HG02938 (cell line): ENCODE results near the gene TBATA.

Experiments used
- ATAC-seq: cut with Tn5 transposase; IDR thresholded peaks from one replicate; pipeline ENCODE4 v1.9.1; 2021; ENCODE audit warnings: mild to moderate bottlenecking, moderate library complexity; ENCODE audit not compliant: unreplicated experiment

The TBATA gene

DNA sequence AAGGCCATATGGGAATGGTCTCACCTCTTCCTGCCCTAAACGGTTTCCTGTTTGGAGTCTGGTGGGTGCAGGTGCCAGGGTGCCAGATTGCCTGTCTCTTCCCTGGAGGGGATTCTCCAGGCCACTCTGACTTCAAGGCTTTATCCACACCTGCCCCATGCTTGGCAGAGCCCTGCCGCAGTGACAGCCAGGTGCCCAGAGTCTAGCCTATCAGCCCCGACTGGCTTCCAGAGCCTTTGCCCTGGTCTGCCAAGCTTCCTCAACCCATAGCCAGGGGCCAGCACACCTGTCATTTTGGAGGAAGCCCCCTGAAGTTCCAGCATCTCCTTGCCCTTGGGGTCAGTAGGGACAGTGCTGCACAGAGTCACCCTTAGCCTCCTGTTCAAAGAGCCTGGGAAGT lies 21.6 kb downstream of the TBATA start:
- no peak for ATAC-seq

DNA sequence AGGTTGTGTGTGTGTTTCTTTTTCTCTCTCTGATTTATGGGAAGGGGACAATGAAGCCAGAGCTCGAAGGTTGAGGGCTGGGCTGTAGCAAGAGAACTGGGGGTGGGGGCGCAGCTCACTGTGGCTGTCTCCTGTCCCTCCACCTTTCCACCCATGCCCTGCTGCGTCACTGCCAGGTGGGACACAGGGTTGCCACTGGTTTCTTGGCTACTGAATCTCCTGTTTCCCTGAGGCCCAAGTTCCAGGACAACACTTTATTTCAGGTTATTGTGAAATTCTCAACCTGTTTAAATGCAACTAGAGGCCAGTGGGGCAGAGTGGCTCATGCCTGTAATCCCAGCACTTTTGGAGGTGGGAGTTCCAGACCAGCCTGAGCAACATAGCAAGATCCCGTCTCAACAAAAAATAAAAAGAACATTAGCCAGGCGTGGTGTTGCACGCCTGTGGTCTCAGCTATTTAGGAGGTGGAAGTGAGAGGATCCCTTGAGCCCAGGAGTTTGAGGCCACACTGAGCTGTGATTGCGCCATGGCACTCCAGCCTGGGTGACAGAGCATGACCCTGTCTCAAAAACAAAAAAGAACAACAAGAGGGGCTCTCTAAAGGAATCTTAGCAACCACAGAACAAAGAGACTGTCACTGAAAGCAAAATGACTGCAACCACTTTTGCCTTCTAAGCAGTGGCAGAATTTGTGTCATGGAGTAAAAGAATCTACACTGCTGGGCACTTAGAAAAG lies 22.6 kb downstream of the TBATA start:
- no peak for ATAC-seq

DNA sequence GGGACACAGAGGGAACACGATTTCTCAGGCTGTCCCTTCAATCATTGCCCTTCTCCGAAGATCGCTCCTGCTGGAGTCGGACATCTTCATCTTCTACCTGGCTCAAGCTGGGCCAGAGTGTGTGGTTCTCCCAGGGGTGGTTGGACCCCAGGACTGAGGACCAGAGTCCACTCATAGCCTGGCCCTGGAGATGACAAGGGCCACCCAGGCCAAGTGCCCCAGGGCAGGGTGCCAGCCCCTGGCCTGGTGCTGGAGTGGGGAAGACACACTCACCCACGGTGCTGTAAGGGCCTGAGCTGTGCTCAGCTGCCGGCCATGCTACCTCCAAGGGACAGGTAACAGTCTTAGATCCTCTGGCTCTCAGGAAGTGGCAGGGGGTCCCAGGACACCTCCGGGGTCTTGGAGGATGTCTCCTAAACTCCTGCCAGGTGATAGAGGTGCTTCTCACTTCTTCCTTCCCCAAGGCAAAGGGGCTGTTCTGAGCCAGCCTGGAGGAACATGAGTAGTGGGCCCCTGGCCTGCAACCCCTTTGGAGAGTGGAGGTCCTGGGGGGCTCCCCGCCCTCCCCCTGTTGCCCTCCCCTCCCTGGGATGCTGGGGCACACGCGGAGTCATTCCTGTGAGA lies 23.3 kb downstream of the TBATA start:
- no peak for ATAC-seq

DNA sequence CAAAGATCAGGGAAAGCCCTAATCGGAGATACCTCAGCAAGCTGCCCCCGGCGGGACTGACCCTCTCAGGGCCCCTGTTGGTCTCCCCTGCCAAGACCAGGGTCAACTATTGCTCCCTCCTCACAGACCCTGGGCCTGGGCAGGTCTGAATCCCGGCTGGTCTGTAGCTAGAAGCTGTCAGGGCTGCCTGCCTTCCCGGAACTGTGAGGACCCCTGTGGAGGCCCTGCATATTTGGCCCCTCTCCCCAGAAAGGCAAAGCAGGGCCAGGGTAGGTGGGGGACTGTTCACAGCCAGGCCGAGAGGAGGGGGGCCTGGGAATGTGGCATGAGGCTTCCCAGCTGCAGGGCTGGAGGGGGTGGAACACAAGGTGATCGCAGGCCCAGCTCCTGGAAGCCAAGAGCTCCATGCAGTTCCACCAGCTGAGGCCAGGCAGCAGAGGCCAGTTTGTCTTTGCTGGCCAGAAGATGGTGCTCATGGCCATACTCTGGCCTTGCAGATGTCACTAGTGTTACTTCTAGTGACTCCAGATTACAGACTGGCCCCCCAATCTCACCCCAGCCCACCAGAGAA lies 24.1 kb downstream of the TBATA start:
- ATAC-seq = no peak

DNA sequence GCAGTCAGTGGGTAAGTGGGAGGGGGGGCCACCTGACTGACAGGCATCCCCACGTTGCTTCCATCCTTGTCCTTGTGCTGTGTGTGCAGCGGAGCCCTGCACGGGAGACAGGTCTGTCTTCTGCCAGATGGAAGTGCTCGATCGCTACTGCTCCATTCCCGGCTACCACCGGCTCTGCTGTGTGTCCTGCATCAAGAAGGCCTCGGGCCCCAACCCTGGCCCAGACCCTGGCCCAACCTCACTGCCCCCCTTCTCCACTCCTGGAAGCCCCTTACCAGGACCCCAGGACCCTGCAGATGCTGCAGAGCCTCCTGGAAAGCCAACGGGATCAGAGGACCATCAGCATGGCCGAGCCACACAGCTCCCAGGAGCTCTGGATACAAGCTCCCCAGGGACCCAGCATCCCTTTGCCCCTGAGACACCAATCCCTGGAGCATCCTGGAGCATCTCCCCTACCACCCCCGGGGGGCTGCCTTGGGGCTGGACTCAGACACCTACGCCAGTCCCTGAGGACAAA lies 24.8 kb downstream of the TBATA start:
- no peak for ATAC-seq

DNA sequence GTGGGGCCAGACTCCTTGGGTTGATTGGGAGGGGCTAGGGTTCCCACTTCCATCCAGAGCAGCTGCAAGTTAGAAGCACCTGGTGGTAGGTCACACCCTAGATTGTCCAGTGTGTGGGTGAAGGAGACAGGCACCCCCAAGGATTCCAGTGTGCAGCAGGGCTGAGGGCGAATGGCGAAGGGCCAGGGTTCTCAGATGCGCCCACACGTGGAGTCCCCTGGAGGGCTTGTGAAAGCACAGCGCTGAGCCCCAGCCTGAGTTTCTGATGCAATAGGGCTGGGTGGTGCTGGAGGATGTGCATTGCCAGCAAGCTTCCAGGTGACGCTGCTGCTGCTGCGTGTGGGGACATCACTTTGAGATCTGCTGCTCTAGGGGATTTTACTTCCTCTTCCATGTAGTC lies 25.4 kb downstream of the TBATA start:
- ATAC-seq = no peak

DNA sequence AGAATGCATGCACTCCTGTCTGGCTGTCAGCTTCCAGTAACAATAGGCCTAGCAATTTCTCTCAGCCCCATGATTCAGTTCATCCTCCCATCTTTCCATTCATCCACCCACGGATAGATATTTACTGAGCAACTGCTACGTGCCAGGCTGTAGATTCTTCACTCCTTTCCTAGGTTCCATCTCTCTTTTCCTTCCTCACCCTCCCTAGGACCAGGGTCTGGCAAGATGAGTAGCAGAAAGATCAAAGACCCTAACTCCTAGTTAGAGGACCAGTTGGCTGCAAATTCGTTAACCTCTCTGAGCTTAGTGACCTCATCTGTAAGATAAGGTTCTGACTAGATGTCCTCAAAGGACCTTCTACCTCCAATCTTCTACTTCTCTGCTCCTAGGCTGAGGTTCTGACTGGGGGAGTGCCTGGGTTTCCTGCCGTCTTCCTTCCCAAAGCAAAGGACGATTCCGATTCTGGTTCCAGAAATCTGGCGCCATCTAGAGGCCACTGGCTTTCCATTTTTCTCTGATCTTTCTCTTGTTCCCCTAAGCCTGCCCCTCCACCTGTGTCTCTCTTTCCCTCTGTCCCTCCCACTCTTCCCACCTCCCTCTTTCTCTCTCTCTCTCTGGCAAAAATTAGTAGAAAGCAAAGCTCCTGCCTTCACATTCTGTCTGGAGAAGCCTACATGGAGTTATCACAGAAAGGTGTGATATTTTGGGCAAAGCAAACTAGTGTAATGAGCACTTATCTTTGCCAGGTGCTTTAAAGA lies 26.2 kb downstream of the TBATA start:
- ATAC-seq = no peak

DNA sequence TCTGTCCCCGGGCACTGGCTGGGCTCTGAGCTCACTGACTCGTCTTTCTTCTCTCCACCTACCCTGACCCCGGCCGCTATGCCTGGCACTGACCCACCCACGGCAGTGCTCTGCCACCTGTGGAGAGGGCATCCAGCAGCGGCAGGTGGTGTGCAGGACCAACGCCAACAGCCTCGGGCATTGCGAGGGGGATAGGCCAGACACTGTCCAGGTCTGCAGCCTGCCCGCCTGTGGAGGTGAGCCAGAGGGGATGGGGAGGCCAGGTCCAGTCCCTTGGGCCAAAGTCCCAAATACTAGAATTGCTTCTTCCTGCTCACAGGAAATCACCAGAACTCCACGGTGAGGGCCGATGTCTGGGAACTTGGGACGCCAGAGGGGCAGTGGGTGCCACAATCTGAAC lies 27.3 kb downstream of the TBATA start:
- no peak for ATAC-seq

DNA sequence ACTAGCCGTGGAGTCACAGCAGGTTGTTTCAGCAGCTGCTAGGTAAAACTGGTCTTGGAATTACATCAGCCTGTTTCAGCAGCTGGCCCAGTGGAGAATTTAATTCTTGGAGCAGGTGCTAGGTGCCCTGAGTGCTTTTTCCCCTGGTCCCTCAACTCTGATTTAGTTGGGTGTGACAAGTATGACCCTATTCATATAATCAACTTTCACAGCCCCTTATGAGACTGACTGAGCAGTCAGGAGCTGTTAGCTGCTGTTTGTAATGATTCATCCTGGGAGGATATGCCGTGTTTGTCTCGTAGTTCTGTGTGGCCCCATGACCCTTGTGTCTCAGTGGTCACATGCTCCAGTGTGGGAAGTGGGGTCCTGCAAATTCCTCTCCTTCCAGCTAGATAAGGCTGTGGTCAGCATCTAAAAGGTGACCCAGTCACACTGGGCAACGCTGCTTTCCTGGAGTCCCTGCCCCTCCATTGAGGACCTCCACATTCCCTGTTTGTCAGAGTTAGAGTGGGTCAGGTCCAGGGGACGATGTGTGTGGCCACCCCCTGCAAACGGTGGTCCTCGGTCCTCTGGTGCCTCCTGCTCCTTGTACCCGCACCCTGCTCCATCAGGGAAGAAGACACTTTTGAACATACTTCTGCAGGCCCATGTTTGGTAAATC lies 28.3 kb downstream of the TBATA start:
- ATAC-seq = no peak

DNA sequence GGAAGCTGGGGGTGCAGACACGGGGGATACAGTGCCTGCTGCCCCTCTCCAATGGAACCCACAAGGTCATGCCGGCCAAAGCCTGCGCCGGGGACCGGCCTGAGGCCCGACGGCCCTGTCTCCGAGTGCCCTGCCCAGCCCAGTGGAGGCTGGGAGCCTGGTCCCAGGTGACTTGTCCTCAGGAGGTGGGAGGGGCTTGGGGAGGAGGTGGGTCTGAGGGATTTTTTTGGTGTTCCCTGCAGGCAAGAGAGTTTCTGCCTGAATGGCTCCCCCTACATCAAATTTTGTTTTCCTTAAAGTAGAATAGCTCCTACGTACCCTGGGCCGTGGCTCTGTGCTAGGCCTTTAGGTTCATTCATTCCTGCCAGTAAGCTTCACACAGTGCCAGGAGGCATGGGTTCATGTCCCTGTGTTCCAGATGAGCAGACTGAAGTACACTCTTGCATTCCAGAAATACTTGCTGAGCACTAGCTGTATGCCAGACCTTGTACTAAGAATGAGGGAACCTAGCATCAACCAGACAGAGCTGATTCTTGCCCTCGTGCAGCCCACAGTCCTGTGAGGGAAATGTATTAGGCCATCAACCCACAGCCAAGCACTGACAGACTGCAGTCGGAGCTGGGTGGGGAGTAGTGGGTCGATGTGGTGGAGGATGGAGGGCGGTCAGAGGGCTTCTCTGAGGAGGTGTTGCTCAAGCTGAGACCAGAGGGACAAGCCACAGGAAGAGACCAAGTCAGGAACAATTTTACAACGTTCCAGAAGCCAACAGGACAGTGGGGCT lies 31.1 kb downstream of the TBATA start:
- no peak for ATAC-seq

DNA sequence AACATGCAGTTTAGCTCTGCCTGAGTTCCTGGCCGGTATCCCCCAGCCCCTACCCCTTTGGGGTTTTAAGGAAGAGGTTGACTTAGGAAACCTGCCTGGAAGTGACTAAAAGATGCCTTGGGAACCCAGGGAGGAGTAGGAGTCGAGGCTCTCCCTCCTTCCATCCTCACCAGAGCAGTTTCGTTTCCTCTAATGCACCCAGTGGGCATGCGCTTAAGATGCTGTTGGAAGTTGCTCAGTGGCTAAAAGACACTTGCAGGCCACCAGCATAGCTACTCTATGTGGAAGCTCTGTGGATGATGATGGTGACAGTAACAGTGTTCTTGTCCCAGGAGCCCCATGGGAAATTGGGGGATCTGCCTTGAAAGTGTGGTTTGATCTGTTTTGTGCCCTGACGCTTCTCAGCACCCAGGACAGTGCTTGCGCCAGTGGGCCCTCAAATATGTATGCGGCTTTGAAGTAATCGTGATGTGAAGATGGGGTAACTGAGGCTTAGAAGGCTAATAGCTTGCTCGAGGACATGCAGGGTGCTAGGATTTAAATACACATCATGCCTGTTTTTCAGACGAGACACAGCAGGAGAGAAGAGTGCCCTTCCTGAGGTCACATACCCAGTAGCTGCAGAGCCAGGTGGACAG lies 32.0 kb downstream of the TBATA start:
- ATAC-seq = no peak

DNA sequence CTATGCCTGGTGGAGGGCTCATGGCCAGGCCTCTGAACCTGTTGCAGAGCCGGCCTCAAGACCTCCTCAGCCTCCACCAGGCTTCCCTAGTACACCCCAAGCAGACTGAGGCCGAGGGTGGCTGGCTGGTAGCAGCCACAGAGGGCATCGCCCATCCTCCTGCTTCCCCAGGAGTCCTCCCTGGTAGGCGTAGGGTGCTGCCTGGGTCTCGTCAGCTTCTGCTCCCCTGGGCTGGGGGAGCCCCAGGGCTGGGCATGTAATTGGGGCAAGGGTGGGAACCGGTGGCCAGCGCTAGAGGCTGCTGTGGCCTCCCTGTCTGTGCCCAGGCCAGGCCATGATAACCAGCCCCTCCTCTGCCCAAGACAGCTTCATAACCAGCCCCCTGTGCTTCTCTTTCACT lies 32.6 kb downstream of the TBATA start:
- no peak for ATAC-seq

DNA sequence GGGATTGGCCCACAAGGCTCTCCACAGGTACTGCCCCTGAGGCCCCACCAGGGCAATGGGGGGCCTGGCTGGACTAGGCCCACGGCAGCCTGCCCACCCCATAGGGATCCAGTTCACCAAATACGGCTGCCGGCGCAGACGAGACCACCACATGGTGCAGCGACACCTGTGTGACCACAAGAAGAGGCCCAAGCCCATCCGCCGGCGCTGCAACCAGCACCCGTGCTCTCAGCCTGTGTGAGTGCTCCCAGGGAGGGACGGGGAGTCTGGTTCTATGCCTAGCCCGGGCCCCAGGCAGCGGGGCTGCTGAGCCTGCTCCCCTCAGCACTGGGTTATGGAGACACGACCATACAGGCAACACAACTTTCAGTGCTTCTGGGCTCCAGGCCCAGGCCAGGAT lies 33.2 kb downstream of the TBATA start:
- ATAC-seq = no peak

DNA sequence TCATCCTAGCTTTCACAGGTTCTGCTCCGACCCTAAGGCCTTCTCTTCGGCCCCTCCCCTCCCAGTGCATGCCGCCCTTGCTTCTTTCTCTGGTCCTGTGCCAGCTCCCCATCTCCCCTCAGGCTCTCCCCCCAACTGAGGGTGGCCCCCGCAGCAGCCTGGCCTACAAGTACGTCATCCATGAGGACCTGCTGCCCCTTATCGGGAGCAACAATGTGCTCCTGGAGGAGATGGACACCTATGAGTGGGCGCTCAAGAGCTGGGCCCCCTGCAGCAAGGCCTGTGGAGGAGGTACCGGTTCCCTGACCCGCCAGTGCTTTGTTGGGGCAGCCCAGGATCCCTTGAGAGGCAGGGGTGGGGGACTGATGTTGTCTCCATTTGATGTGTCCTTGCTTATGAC lies 33.8 kb downstream of the TBATA start:
- ATAC-seq = no peak

DNA sequence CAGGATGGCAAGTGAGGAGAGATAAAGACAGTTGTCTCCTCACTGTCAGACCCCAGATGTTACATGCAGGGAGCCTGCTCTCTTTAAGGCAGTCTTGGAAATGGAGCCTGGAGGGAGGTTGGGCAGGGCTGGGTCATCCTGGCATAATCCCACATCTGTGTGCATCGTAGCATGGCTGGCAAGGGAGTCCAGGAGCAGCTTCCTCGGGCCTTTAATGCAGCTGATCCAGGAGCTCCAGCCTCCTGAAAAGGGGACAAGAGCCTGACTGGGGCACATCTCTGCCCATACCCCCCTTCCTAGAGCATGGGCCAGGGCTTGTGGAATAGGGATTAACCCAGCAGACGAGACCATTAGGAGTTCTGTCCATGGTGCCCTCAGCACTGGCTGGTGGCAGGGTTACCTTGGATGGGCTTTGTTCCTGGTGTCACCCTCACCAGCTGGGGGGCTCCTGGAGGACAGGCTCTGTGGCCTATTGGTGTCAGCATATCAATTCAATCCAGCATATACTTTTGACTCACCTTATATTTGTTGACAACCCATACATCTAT lies 34.9 kb downstream of the TBATA start:
- ATAC-seq = no peak

DNA sequence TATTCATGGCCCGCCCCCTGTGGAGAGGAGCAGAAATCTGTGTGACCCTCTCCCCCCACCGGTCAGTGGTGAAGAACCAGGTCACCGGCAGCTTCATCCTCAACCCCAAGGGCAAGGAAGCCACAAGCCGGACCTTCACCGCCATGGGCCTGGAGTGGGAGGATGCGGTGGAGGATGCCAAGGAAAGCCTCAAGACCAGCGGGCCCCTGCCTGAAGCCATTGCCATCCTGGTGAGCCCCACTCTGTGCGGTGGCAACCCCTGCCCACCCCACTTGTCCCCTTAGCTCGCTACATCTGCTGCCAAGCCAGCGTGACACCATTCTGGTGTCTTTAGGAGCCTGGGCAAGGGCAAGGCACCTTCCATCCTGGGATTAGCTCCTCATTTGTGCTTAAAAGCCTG lies 35.4 kb downstream of the TBATA start:
- ATAC-seq = no peak

DNA sequence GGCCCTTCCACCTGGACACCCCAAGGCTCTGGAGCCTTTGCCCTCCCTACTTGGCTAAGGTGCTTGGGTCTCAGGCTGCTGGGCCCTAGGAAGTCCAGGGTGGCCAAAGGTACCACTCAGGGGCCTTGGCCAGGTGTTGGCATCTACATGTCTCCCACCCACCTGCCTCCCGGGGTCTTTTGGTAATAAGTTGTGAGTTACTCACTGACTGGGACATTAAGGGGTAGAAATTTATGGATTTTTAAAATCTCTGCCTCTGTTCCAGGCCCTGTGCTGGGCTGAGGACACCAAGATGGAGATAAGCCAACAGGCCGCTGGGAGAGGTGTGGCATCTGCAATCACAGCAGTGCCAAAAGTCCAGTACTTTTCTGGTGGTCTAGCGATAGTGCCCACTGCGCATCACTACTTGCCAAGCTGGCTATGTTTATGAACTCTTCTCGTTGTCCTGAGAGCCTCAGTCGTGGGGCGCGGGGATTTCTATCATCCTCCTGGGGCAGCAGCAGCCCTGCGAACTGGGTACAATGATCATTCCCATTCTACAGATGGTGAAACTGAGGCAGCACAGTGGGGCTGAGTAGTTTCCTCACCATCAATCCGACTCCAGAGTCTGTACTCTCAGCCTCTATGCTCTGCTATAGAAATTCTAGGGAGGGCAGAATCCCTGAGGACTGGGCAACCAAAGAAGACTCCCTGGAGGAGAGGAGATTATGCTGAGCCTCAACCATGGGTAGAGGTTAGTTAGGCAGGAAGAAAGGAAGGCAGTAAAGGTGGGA lies 36.2 kb downstream of the TBATA start:
- ATAC-seq = no peak

DNA sequence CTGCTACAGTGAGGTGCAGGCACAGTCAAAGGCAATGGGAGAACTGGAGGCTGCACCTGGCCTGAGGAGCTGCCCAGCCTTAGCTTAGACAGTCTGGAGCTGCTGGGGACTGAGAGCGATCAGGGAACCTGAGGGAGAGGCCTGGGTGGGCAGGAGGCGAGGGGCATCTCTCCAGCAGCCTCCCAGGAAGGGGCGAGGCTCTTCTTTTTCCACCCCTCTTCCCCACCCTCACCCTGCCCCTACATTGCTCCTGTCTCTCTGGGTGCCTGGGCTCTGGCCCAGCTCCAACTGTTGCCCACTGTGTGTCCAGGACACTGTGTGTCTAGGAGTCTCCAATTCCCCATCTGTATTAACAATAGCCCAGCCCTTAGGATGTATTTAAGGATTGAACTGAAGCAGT lies 36.9 kb downstream of the TBATA start:
- ATAC-seq = no peak
